ENCODE data around the gene NF1.
"Not testable (repeated sequence)": the region's sequence is repeated elsewhere in the genome, so short reads cannot be mapped to it uniquely, and the experiment has no call there.

NF1 gene

GRCh38 chr17:31094600-31095235, at the start of gene NF1:
TSS of gene NF1 (plus strand) at chr17:31094977. CDS start at chr17:31095310, 333 bp downstream.
- peak; percentile 97 for DNase-seq

- DNase-seq: not testable (repeated sequence)
Observed at GRCh38 chr17:31046856-31047425, 47.8 kb upstream of the NF1 start.

- no peak for DNase-seq
Observed at GRCh38 chr17:31048142-31048541, 46.6 kb upstream of the NF1 start.

- DNase-seq: no peak
Observed at GRCh38 chr17:31048780-31049179, 46.0 kb upstream of the NF1 start.

- DNase-seq: no peak
Observed at GRCh38 chr17:31050948-31051347, 43.8 kb upstream of the NF1 start.

DNA sequence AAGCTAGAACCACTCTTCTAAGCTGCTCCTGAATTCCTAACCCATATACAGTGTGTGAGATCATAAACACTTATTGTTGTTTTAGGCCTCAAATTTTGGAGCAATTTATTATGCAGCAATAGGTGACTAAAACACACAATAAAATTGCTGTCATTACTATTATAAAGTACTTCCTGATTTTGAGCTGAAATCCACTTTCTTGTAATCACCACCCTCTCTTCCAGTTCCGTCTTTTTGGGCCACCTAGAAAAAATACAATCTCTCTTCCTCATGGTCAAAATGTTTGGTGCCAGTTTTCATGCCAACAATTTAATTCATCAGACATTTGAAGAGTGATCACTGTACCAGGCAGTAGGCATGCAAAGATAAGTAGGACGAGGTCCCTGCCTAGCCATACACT, 43.3 kb upstream of the NF1 start:
- DNase-seq: no peak

DNA sequence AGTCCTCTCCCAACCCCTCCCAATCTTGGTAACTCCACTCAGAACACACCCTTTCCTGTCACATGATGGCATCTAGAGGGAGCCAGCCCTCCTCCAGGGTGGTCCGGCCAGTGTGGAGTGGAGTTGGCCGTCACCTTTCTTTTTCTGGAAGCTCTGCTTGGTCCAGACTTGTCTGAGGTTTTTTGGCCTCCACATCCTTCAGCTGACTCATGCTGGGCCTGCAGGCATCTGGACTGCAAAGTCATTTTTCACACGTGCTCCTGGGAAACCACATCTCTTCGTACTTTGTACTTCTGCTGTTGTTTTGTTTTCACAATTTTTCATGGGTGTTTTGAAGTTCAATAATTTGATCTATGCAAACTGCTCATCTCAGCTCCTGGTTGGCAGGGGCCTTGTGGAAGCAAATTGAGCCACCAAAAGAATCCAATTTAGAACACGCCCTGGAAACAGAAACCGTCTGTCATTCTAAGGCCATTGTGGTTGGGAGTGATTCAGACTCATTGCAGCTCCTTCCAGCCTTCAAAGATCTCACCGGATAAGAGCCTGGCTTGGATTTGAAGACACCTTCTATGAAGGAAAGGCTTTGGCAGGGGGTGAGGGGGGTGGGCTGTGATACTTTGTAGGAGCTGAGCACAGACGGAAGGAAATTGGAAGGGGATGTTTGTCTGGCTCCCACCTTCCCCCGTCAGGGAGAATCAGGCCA, 42.4 kb upstream of the NF1 start:
- peak; percentile 98 for DNase-seq

GRCh38 chr17:31053071-31053470, 41.7 kb upstream of the NF1 start:
- no peak for DNase-seq

GRCh38 chr17:31054761-31055160, 40.0 kb upstream of the NF1 start:
- DNase-seq: no peak

DNA sequence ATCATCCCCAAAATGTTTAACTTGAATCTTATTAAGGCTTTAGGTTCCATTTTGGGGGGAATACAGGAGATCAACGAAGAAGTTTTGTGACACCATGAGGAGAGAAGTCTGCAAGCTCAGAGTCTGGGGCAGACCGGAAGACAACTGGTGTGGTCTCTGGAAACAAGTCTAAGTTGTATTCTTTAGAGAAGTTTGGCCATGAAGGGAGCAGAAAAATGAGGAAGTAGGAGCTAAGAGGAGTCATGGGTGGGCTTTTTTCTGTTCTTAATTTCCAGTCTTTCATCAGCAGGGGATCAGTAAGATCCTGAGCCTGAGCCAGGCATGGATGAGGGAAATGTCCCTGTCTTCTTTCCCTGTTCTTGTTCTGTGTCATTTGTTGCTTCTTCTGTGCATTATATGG, 35.8 kb upstream of the NF1 start:
- no peak for DNase-seq

DNA sequence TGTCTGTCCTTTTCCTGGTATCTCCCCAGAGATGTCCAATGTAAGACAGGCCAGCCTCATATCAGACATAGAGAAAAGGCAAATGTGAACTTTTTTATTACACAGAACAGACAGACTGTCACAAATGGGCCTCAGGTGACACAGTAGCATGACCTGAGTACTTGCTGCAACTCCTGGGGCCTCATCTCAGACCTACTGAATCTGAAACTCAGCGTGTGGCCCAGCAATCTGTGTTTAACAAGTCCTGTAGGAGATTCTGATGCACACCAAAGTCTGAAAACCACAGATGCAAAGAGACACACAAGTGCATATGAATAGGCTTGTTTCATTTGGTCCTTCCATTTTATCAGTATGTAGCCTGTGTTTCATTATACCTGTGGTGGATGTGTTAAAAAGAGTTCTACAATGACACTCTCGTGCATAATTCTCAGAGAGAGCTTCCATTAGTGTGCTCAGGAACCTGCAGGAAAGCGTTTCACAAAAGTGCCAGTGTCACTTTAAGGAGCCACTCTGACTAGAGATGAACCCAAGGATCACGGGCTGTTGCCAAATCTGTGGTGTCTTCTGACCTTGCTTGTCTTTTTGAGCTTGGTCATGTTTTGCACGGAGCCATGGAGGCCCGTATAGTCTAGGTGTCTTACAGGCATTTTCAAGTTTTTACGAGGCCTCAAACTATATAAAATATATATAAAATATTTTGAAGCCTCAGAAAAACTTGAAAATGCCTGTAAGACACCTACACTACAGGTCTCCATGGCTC, 33.8 kb upstream of the NF1 start:
- no peak for DNase-seq

GRCh38 chr17:31061678-31062077, 33.1 kb upstream of the NF1 start:
- no peak for DNase-seq

DNA sequence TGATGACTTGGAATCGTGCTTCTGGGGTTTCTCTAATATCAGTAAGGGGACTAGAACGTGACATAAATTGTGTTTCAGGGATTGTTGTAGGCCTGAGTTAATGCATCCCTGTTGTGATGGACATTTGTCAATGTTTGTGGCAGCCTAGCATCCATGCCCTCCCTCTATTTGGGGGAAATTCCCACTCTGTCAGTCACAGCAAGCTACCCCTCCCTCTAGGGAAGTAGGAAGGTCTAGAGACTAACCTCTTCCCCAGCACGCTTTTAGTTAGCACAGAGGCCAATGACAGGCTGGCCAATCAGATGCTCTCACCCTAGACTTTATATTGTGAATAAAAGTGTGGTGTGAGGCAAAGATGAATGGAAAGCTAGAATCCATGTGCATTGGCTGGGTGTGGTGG, 32.4 kb upstream of the NF1 start:
- no peak for DNase-seq

- DNase-seq: no peak
Observed at GRCh38 chr17:31064707-31065106, 30.1 kb upstream of the NF1 start.

GRCh38 chr17:31067691-31068184, 27.0 kb upstream of the NF1 start:
- DNase-seq: peak; percentile 92

GRCh38 chr17:31068291-31068690, 26.5 kb upstream of the NF1 start:
- DNase-seq: peak; percentile 66

- peak; percentile 67 for DNase-seq
Observed at GRCh38 chr17:31072186-31072585, 22.6 kb upstream of the NF1 start.

DNA sequence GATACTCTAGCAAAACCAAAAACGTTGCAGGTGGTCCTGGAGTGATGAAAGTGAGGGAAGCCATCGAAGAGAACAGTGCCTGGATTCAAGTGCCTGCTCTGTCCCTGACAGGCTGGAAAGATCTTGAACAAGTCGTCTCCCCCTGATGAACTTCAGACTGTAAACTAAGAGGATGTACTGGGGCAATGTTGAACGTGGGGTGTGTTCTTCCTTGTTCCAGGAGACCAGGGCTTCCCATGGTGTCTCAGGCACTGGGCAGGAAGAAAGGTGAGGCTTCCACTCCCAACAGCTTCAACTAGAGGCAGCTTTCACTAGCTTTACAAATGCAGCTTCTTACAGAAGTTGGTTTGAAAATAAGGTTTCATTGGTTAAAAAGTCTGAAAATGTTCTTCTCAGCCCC, 21.4 kb upstream of the NF1 start:
- DNase-seq: no peak

DNA sequence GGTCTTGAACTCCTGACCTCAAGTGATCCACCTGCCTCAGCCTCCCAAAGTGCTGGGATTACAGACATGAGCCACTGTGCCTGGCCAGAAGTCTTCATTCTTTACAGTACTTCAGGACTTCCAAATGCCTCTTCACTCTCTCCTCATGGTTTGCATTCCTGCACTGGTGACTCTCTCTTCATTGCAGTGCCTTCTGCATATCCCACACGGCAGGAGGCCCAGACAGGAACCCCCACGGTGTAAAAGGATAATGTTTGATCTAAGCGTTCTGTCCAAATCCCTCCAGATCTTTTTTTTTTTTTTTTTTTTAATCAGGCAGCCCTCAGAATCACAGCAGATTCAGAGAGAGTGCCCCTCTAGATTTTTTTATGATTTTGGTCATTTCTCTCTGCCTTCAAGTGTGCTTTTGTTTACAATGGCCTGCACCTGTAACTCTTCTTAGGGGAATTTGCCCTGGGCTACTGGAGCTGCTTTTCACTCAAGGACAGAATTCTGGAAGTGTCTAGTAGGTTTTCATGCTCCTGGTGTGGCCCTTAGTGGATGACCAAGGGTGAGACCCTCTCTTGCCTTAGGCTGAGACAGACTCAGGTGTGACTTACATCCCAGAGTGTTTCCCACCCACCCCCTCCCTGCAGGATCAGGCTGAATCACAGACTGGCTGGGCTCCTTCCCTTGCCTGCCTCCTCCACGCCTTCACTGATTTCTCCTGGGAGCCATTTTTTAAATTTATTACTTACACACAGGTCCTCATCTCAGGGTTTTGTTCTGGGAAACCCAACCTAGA, 19.8 kb upstream of the NF1 start:
- peak; percentile 68 for DNase-seq

- DNase-seq: no peak
Observed at GRCh38 chr17:31078290-31078689, 16.5 kb upstream of the NF1 start.

DNA sequence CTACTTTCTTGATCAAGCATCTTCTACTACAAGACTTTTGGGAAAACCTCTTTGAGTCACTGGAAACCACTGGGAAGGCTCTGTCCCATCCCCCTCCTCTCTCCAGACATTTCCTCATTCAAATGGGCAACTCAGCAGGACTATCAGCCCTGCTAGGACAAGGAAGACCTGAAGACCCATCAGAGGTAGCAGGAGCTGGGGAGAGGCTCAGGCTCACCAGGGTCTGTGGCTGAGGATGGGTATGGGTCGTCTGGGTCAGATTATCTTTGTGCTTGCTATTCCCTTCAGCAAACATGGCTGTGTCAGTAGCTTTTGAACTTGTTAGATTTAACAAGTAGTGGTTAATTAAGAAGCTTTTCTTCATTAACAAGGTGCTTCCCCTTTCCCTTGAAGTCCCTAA, 15.0 kb upstream of the NF1 start:
- no peak for DNase-seq

DNA sequence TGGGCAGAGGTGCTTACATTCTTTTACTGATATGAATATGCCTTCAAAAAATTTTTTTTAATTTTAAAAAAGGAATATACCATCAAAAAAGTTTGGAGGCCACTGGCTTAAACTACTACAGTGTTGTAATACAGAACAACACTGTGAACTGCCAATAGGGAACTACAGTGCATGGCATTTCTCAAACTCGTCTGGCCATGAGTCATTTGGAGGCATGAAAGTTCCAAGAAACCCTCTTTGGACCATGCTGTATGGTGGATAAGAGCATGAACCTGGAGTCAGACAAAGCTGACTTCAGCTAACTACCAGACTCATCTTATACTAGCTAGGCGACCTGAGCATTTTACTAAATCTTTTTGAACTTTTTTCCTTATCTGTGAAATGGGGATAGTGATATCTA, 9.2 kb upstream of the NF1 start:
- peak; percentile 63 for DNase-seq

DNA sequence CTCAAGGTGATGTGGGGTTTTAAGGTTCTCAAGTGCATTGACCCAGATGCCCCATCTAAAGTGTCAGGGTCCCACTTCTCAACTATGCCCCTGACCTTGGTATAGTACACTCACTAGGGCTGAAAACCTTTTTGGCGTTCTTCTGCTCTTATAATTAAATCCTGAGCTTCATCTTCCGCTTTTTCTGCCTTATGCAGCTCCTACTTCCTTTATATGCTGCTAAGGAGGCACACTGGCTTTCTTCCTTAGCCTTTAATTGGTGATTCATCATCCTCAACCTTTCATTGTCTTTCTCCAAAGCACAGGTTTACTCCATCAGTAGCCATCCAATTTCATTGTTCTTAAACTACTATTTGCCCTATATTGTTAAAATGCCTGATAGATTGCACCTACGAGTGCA, 5.3 kb upstream of the NF1 start:
- no peak for DNase-seq
